Suprapubic skin (tissue), 4 donors: ENCODE data around the gene DVL1. TPM values are rescaled to one million over a fixed set of nuclear protein-coding genes. Genes with fewer than 3 reads are reported as not detected.

ENCODE experiments used
- DNase-seq, 2 donors: peaks; one replicate each; pipeline ENCODE4 v3.0.0-alpha.2; 2019; ENCODE audit warnings: low spot score in 2 of 2
- H3K27ac ChIP-seq: fragments of 200-600 bp; sonication (generic); one replicate; pipeline ENCODE4 v1.5.1; 2019
- H3K27me3 ChIP-seq: fragments of 200-600 bp; sonication (generic); one replicate; pipeline ENCODE4 v1.5.1; 2019
- H3K36me3 ChIP-seq: fragments of 200-600 bp; sonication (generic); one replicate; pipeline ENCODE4 v1.5.1; 2019
- H3K4me1 ChIP-seq: fragments of 200-600 bp; sonication (generic); one replicate; pipeline ENCODE4 v1.5.1; 2019
- H3K4me3 ChIP-seq: fragments of 200-600 bp; sonication (generic); one replicate; pipeline ENCODE4 v1.5.1; 2019; ENCODE audit warnings: mild to moderate bottlenecking
- H3K9me3 ChIP-seq: fragments of 200-600 bp; sonication (generic); one replicate; pipeline ENCODE4 v1.5.1; 2019
- EP300 ChIP-seq: sonication (generic); formaldehyde crosslinking; IDR thresholded peaks from one replicate; pipeline ENCODE4 v1.6.1; 2017; ENCODE audit warnings: antibody characterized with exemption
- POLR2A ChIP-seq, 2 donors: fragments of 450-650 bp; IDR thresholded peaks; one replicate each; pipeline ENCODE4 v1.6.1; 2017; ENCODE audit warnings: antibody characterized with exemption in 2 of 2, mild to moderate bottlenecking in 2 of 2, moderate library complexity in 2 of 2
- POLR2AphosphoS5 ChIP-seq, 3 donors: sonication (generic); formaldehyde crosslinking; IDR thresholded peaks; one replicate each; pipeline ENCODE4 v1.6.1; 2017; ENCODE audit warnings: antibody characterized with exemption in 3 of 3
- WGBS: methylation state at CpG from one replicate; pipeline ENCODE4 v1.1.5; 2018; 5-methylcytosine and 5-hydroxymethylcytosine counted together
- total RNA-seq, 4 donors: library from RNA; depleted of rRNA; stranded (reverse); fragments of >200 nt; gene quantifications; one replicate each; pipeline ENCODE4 v1.1.0, GENCODE V29; 2016
- TF ChIP-seq, protein P1 (sequence below), 2 donors: fragments of 200-600 bp in 1 of 2; fragments of 450-650 bp in 1 of 2; sonication (generic) in 1 of 2; IDR thresholded peaks; one replicate each; pipeline ENCODE4 v1.5.1; 2016 to 2019; ENCODE audit warnings: antibody characterized with exemption in 2 of 2, mild to moderate bottlenecking in 1 of 2, moderate library complexity in 1 of 2

DVL1 gene
- total RNA-seq, 4 donors from 2014 or later = 99.4 to 151 (median 106) TPM

DNA sequence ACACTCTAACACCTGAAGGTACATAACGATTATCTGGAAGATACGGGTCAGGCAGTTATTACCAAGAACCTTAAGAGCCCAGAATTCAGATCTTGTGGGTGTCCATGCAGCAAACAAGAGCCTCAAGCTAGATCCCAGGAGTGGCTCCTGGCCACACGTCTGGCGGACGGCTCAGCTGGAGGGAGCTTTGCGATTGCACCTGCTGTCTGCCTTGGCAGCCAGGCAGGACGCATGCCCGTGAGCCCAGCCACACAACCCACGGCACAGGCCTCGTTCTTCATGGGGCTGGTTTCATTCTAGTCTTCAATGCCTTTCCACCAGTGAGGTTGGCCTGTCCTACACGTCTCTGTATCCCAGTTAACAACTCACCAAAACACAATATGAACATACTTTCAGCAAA is 44.2 kb upstream of the DVL1 start:
- no peak overlapping the region for H3K4me3 ChIP-seq
- TF ChIP-seq EP300 (no peak), POLR2AphosphoS5 (IDR thresholded peaks at IDR 0.05) (no peak), POLR2A (IDR thresholded peaks at IDR 0.05) (no peak)
- TF ChIP-seq, protein P1, sequence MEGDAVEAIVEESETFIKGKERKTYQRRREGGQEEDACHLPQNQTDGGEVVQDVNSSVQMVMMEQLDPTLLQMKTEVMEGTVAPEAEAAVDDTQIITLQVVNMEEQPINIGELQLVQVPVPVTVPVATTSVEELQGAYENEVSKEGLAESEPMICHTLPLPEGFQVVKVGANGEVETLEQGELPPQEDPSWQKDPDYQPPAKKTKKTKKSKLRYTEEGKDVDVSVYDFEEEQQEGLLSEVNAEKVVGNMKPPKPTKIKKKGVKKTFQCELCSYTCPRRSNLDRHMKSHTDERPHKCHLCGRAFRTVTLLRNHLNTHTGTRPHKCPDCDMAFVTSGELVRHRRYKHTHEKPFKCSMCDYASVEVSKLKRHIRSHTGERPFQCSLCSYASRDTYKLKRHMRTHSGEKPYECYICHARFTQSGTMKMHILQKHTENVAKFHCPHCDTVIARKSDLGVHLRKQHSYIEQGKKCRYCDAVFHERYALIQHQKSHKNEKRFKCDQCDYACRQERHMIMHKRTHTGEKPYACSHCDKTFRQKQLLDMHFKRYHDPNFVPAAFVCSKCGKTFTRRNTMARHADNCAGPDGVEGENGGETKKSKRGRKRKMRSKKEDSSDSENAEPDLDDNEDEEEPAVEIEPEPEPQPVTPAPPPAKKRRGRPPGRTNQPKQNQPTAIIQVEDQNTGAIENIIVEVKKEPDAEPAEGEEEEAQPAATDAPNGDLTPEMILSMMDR (IDR thresholded peaks at IDR 0.05) = no peak
- no peak overlapping the region for H3K27ac ChIP-seq
- 83% methylated on average over 8 of the region's 11 CpGs for WGBS
- H3K9me3 ChIP-seq = no peaks in the 10 kb centered on the region
- DNase-seq = no peak
- H3K4me1 ChIP-seq = peaks cover 17% of the 10 kb centered on the region
- no peaks in the 10 kb centered on the region for H3K27me3 ChIP-seq
- peaks cover 90% of the 10 kb centered on the region for H3K36me3 ChIP-seq

DNA sequence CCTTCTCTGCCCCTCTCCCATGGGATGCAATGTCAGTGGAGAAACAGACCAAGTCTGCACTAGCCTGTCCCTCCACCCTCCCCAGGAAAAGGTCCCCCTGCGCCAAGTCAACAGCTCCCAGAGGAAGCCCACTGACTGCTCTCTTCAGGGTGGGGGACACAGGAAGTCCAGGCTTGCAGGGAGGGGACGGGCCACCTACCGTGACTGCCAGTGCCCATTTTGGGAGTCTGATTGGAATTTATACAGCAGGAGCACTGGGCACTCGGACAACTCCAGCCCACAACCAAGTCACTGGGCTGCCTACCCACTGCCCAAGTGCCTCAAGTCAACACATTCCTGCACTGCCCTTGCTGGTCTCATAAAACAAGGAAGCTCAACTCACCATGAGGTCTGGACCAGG is 43.8 kb upstream of the DVL1 start:
- no peaks in the 10 kb centered on the region for H3K9me3 ChIP-seq
- H3K27me3 ChIP-seq = no peaks in the 10 kb centered on the region
- H3K27ac ChIP-seq = no peak overlapping the region
- peaks cover 94% of the 10 kb centered on the region for H3K36me3 ChIP-seq
- peaks cover 13% of the 10 kb centered on the region for H3K4me1 ChIP-seq
- no peak for DNase-seq
- H3K4me3 ChIP-seq = no peak overlapping the region
- TF ChIP-seq POLR2AphosphoS5 (IDR thresholded peaks at IDR 0.05) (no peak), EP300 (no peak), POLR2A (IDR thresholded peaks at IDR 0.05) (no peak)
- TF ChIP-seq, protein P1 (IDR thresholded peaks at IDR 0.05) = no peak
- 85% methylated on average over 4 of the region's 4 CpGs for WGBS

DNA sequence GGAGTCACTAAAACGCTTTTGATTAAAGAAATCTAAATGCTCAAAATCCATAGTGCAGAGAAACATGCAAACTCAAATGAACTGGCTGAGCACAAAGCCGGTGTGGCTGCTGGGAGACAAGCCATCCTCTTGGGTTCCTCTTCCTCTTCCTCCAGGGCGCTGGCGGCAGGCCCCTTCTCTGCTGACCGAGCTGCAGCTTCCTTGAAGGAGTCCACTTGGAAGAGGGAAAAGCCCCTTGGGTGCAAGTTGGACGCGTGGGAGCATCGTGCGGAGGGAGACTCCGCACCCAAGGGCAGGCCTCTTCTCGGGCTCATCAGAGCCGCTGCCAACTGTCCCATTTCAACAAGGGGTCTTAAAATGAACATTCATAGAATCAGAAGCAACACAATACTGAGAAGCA is 42.0 kb upstream of the DVL1 start:
- DNase-seq = no peak
- H3K36me3 ChIP-seq = peaks cover 97% of the 10 kb centered on the region
- WGBS = 88% methylated on average over 12 of the region's 12 CpGs
- no peaks in the 10 kb centered on the region for H3K27me3 ChIP-seq
- no peak overlapping the region for H3K27ac ChIP-seq
- no peak for TF ChIP-seq EP300
- TF ChIP-seq, protein P1 (IDR thresholded peaks at IDR 0.05) = no peak
- TF ChIP-seq POLR2AphosphoS5 (IDR thresholded peaks at IDR 0.05) = no peak
- no peak for TF ChIP-seq POLR2A (IDR thresholded peaks at IDR 0.05)
- H3K9me3 ChIP-seq = no peaks in the 10 kb centered on the region
- no peaks in the 10 kb centered on the region for H3K4me1 ChIP-seq
- no peak overlapping the region for H3K4me3 ChIP-seq

DNA sequence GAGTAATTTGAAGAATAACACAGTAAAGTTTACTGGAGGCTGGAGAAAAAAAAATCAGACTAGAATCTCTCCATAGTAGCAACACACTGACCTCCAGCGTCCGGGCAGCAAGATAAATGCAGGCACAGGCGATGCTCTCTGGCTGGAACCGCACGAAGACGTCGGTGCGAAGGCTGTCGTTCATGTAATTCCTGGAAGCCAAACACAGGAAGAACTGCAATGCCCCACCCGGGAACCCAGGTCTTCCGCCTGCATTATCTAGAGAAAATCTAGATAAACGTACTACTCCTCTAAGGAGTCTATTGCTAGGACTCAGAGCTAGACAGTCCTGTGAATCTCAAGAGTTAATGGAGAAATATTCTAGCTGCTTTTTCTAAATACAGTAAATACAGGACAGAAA is 41.5 kb upstream of the DVL1 start:
- TF ChIP-seq, protein P1 (IDR thresholded peaks at IDR 0.05) = no peak
- TF ChIP-seq POLR2A (IDR thresholded peaks at IDR 0.05) (no peak), EP300 (no peak), POLR2AphosphoS5 (IDR thresholded peaks at IDR 0.05) (no peak)
- Histone ChIP-seq H3K36me3 (peaks cover 100% of the 10 kb centered on the region), H3K4me3 (no peak overlapping the region), H3K4me1 (no peaks in the 10 kb centered on the region), H3K27me3 (no peaks in the 10 kb centered on the region), H3K9me3 (no peaks in the 10 kb centered on the region), H3K27ac (no peak overlapping the region)
- DNase-seq = no peak
- 85% methylated on average over 12 of the region's 12 CpGs for WGBS

DNA sequence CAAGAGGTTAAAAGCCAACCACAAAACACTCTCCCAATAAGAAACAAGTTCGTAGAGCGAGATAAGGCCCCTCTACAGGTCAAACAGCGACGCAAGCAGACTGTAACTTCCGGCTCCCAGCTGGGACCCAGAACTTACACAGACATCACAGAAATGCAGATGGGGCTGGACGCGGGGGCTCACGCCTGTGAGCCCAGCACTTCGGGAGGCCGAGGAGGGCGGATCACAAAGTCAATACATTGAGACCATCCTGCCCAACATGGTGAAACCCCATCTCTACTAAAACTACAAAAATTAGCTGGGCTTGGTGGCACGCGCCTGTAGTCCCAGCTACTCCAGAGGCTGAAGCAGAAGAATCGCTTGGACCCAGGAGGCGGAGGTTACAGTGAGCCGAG is 38.9 kb upstream of the DVL1 start:
- peaks cover 82% of the 10 kb centered on the region for H3K36me3 ChIP-seq
- TF ChIP-seq, protein P1 (IDR thresholded peaks at IDR 0.05) = no peak
- TF ChIP-seq POLR2A (IDR thresholded peaks at IDR 0.05) (no peak), POLR2AphosphoS5 (IDR thresholded peaks at IDR 0.05) (no peak), EP300 (no peak)
- H3K27me3 ChIP-seq = no peaks in the 10 kb centered on the region
- no peak overlapping the region for H3K27ac ChIP-seq
- WGBS = 96% methylated on average over 16 of the region's 16 CpGs
- no peak overlapping the region for H3K4me3 ChIP-seq
- H3K9me3 ChIP-seq = no peaks in the 10 kb centered on the region
- no peak for DNase-seq
- H3K4me1 ChIP-seq = no peaks in the 10 kb centered on the region
